PC-3 (cell line): ENCODE results near the gene MALRD1.

Source experiments
- CTCF ChIP-seq: fragments of 300-600 bp; sonication (generic); conservative IDR thresholded peaks from 2 replicates; pipeline ENCODE4 v1.5.1; 2017; ENCODE audit warnings: antibody characterized with exemption, low read depth, mild to moderate bottlenecking, low read length
- EZH2 ChIP-seq: fragments of 300-600 bp; sonication (generic); IDR thresholded peaks from one replicate; pipeline ENCODE4 v1.6.1; 2017; ENCODE audit warnings: antibody characterized with exemption, mild to moderate bottlenecking, low read length; ENCODE audit not compliant: unreplicated experiment

- TF ChIP-seq CTCF (no peak), EZH2 (no peak)
Measured at GRCh38 chr10:19592276-19592675, 543.7 kb downstream of the MALRD1 start.
